ENCODE data around the gene PREPL. TPM values are rescaled to one million over a fixed set of nuclear protein-coding genes. Genes with fewer than 3 reads are reported as not detected.
A peak's percentile ranks its signal among the peaks of the same experiment; 100 is the strongest.

The PREPL gene
- total and polyA plus RNA-seq, 2 donors from 2014 or later = 32.1 to 67.9 TPM

DNA sequence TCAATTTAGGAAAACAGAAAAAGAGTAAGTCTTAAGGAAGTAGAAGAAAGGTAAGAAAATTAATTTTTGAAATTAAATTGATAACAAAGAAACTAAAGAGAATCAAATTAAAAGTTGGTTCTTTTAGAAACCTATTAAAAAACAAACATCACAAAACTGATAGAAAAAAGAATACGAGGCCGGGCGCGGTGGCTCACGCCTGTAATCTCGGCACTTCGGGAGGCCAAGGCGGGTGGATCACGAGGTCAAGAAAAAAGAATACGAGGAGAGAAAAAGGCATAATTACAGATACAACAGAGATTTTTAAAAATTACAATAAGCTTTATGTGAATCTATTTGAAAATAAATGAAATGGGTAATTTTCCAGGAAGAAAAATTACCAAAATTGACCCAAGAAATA, 11.8 kb downstream of the PREPL start:
- intact Hi-C loops (cut with DNase I) = no loop called here
- Histone ChIP-seq H3K9me3 (ENCODE audit: control insufficient read depth in 2 of 3, insufficient read depth in 1 of 3, low read length in 3 of 3) (no peaks in the 10 kb centered on the region), H3K4me1 (ENCODE audit: control insufficient read depth in 2 of 3, insufficient read depth in 2 of 3, low read depth in 1 of 3, low read length in 3 of 3) (peaks cover 0 to 7% (median 0%) of the 10 kb centered on the region in 3 donors), H3K27me3 (ENCODE audit: control insufficient read depth, insufficient read depth, low read length) (no peaks in the 10 kb centered on the region), H3K9ac (ENCODE audit: low read length in 3 of 3) (no peak overlapping the region), H3K36me3 (ENCODE audit: control insufficient read depth in 2 of 3, insufficient read depth in 3 of 3, low read length in 3 of 3) (peaks cover 0 to 4% (median 0%) of the 10 kb centered on the region in 3 donors), H3K27ac (ENCODE audit: low read depth in 2 of 2, low read length in 2 of 2) (no peak overlapping the region), H3K4me3 (ENCODE audit: low read length in 3 of 3) (no peak overlapping the region)
- DNase-seq (no peak), FAIRE-seq (no peak)
- TF ChIP-seq CTCF (IDR thresholded peaks at IDR 0.05; ENCODE audit: borderline replicate concordance, extremely low read depth, insufficient read depth) = no peak

GRCh38 chr2:44348400-44348799, 12.9 kb downstream of the PREPL start:
- intact Hi-C loops (cut with DNase I) = no loop called here
- peaks cover 0 to 7% (median 0%) of the 10 kb centered on the region in 3 donors for H3K4me1 ChIP-seq (ENCODE audit: control insufficient read depth in 2 of 3, insufficient read depth in 2 of 3, low read depth in 1 of 3, low read length in 3 of 3)
- FAIRE-seq (peak; percentile 15), DNase-seq (peak in 1 of 5 donors; percentile 38)
- no peaks in the 10 kb centered on the region for H3K9me3 ChIP-seq (ENCODE audit: control insufficient read depth in 2 of 3, insufficient read depth in 1 of 3, low read length in 3 of 3)
- no peak overlapping the region for H3K4me3 ChIP-seq (ENCODE audit: low read length in 3 of 3)
- H3K36me3 ChIP-seq (ENCODE audit: control insufficient read depth in 2 of 3, insufficient read depth in 3 of 3, low read length in 3 of 3) = peaks cover 0 to 4% (median 4%) of the 10 kb centered on the region in 3 donors
- H3K27ac ChIP-seq (ENCODE audit: low read depth in 2 of 2, low read length in 2 of 2) = no peak overlapping the region
- no peak overlapping the region for H3K9ac ChIP-seq (ENCODE audit: low read length in 3 of 3)
- TF ChIP-seq CTCF (IDR thresholded peaks at IDR 0.05; ENCODE audit: borderline replicate concordance, extremely low read depth, insufficient read depth) = no peak
- H3K27me3 ChIP-seq (ENCODE audit: control insufficient read depth, insufficient read depth, low read length) = no peaks in the 10 kb centered on the region

GRCh38 chr2:44347526-44347925, 13.8 kb downstream of the PREPL start:
- no peak overlapping the region for H3K27ac ChIP-seq (ENCODE audit: low read depth in 2 of 2, low read length in 2 of 2)
- intact Hi-C loops (cut with DNase I) = no loop called here
- H3K36me3 ChIP-seq (ENCODE audit: control insufficient read depth in 2 of 3, insufficient read depth in 3 of 3, low read length in 3 of 3) = peaks cover 0 to 7% (median 4%) of the 10 kb centered on the region in 3 donors
- no peak for TF ChIP-seq CTCF (IDR thresholded peaks at IDR 0.05; ENCODE audit: borderline replicate concordance, extremely low read depth, insufficient read depth)
- peaks cover 0 to 7% (median 0%) of the 10 kb centered on the region in 3 donors for H3K4me1 ChIP-seq (ENCODE audit: control insufficient read depth in 2 of 3, insufficient read depth in 2 of 3, low read depth in 1 of 3, low read length in 3 of 3)
- DNase-seq (peak in 2 of 5 donors; percentile 30 to 36), FAIRE-seq (peak; percentile 3)
- no peaks in the 10 kb centered on the region for H3K9me3 ChIP-seq (ENCODE audit: control insufficient read depth in 2 of 3, insufficient read depth in 1 of 3, low read length in 3 of 3)
- no peak overlapping the region for H3K4me3 ChIP-seq (ENCODE audit: low read length in 3 of 3)
- H3K27me3 ChIP-seq (ENCODE audit: control insufficient read depth, insufficient read depth, low read length) = no peaks in the 10 kb centered on the region
- H3K9ac ChIP-seq (ENCODE audit: low read length in 3 of 3) = no peak overlapping the region

DNA sequence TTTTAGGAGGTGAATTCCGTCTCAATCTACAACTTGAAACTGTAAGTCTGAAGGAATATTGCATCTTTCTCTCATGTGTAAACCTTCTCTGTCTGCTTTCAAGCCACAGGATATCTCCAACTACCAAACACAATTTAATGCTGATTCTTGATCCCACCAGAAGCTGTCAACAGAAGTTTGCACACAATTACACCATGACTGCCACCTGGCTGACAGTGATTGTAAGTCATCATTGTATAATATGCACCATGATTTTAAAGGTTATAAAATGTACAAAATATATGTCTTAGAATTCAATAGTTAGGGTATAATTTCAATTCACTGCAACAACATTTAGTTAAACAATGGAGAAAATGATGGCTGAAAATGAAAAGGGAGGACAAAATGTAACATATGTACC, 18.4 kb downstream of the PREPL start:
- TF ChIP-seq CTCF (IDR thresholded peaks at IDR 0.05; ENCODE audit: borderline replicate concordance, extremely low read depth, insufficient read depth) = peak; percentile 25
- H3K27me3 ChIP-seq (ENCODE audit: control insufficient read depth, insufficient read depth, low read length) = no peaks in the 10 kb centered on the region
- no peak overlapping the region for H3K9ac ChIP-seq (ENCODE audit: low read length in 3 of 3)
- no peaks in the 10 kb centered on the region for H3K9me3 ChIP-seq (ENCODE audit: control insufficient read depth in 2 of 3, insufficient read depth in 1 of 3, low read length in 3 of 3)
- peaks cover 5 to 17% (median 17%) of the 10 kb centered on the region in 3 donors for H3K36me3 ChIP-seq (ENCODE audit: control insufficient read depth in 2 of 3, insufficient read depth in 3 of 3, low read length in 3 of 3)
- intact Hi-C loops (cut with DNase I) = no loop called here
- no peaks in the 10 kb centered on the region for H3K4me1 ChIP-seq (ENCODE audit: control insufficient read depth in 2 of 3, insufficient read depth in 2 of 3, low read depth in 1 of 3, low read length in 3 of 3)
- FAIRE-seq (no peak), DNase-seq (peak in 3 of 5 donors; percentile 24 to 48 (median 26))
- H3K27ac ChIP-seq (ENCODE audit: low read depth in 2 of 2, low read length in 2 of 2) = no peak overlapping the region
- no peak overlapping the region for H3K4me3 ChIP-seq (ENCODE audit: low read length in 3 of 3)

Data from kidney (tissue), 14 donors.